Omental fat pad (tissue), 4 donors: Measurements from ENCODE around the gene FCRL6. TPM values are rescaled to one million over a fixed set of nuclear protein-coding genes. Genes with fewer than 3 reads are reported as not detected.

Source experiments
- ATAC-seq: fragments of 150-250 bp; one replicate; pipeline ENCODE4 v1.9.1; 2016; ENCODE audit warnings: mild to moderate bottlenecking, moderate library complexity; ENCODE audit not compliant: low FRiP score
- DNase-seq: peaks from one replicate; pipeline ENCODE4 v3.0.0-alpha.2; 2019; ENCODE audit warnings: low spot score
- CTCF ChIP-seq, 3 donors: fragments of 450-650 bp; IDR thresholded peaks; one replicate each; pipeline ENCODE4 v1.5.1; 2016 to 2017; ENCODE audit warnings: antibody characterized with exemption in 3 of 3, mild to moderate bottlenecking in 3 of 3, moderate library complexity in 2 of 3
- total RNA-seq, 4 donors: library from RNA; depleted of rRNA; stranded (reverse); fragments of >200 nt; gene quantifications; one replicate each; pipeline ENCODE4 v1.1.0, GENCODE V29; 2016

The FCRL6 gene
- total RNA-seq, 4 donors from 2014 or later, result 0.93 to 1.9 (median 1.4) TPM

- ATAC-seq (no peak), DNase-seq (no peak)
- no peak for TF ChIP-seq CTCF (IDR thresholded peaks at IDR 0.05)
Observed at GRCh38 chr1:159827549-159827948, 25.4 kb downstream of the FCRL6 start.

- ATAC-seq (no peak), DNase-seq (no peak)
- no peak for TF ChIP-seq CTCF (IDR thresholded peaks at IDR 0.05)
Observed at GRCh38 chr1:159828176-159828575, 26.0 kb downstream of the FCRL6 start.

- TF ChIP-seq CTCF (IDR thresholded peaks at IDR 0.05), result no peak
- no peak for DNase-seq
- ATAC-seq, result no peak
Observed at GRCh38 chr1:159828581-159829272, 26.6 kb downstream of the FCRL6 start.

GRCh38 chr1:159829273-159829634, 27.1 kb downstream of the FCRL6 start:
- DNase-seq, result no peak
- TF ChIP-seq CTCF (IDR thresholded peaks at IDR 0.05), result no peak
- no peak for ATAC-seq

- no peak for TF ChIP-seq CTCF (IDR thresholded peaks at IDR 0.05)
- no peak for ATAC-seq
- DNase-seq, result no peak
Observed at GRCh38 chr1:159829822-159830465, 27.8 kb downstream of the FCRL6 start.

- TF ChIP-seq CTCF (IDR thresholded peaks at IDR 0.05), result no peak
- DNase-seq, result no peak
- ATAC-seq, result no peak
Observed at GRCh38 chr1:159830722-159831121, 28.6 kb downstream of the FCRL6 start.
